ENCODE data around the gene SLC27A2. TPM values are rescaled to one million over a fixed set of nuclear protein-coding genes. Genes with fewer than 3 reads are reported as not detected.
"Not testable (repeated sequence)": the region's sequence is repeated elsewhere in the genome, so short reads cannot be mapped to it uniquely, and the experiment has no call there.

SLC27A2 gene
- polyA plus RNA-seq, 4 donors = 50.5 to 68.0 (median 55.1) TPM

- not testable (repeated sequence) for DNase-seq (ENCODE audit: low read depth in 4 of 4, low spot score in 3 of 4)
These were observed 6.8 kb downstream of the SLC27A2 start for GRCh38 chr15:50188793-50189192.

GRCh38 chr15:50189633-50190032 is 7.6 kb downstream of the SLC27A2 start:
- no peak for DNase-seq (ENCODE audit: low read depth in 4 of 4, low spot score in 3 of 4)

GRCh38 chr15:50190166-50190570 is 8.2 kb downstream of the SLC27A2 start:
- DNase-seq (ENCODE audit: low read depth in 4 of 4, low spot score in 3 of 4) = no peak

GRCh38 chr15:50190723-50191122 is 8.7 kb downstream of the SLC27A2 start:
- DNase-seq (ENCODE audit: low read depth in 4 of 4, low spot score in 3 of 4) = no peak

- no peak for DNase-seq (ENCODE audit: low read depth in 4 of 4, low spot score in 3 of 4)
These were observed 10.2 kb downstream of the SLC27A2 start for GRCh38 chr15:50192164-50192563.

- no peak for DNase-seq (ENCODE audit: low read depth in 4 of 4, low spot score in 3 of 4)
These were observed 11.1 kb downstream of the SLC27A2 start for GRCh38 chr15:50192926-50193620.

GRCh38 chr15:50202003-50202402 is 20.0 kb downstream of the SLC27A2 start:
- DNase-seq (ENCODE audit: low read depth in 4 of 4, low spot score in 3 of 4) = no peak

- DNase-seq (ENCODE audit: low read depth in 4 of 4, low spot score in 3 of 4) = no peak
These were observed 24.0 kb downstream of the SLC27A2 start for GRCh38 chr15:50206020-50206419.

GRCh38 chr15:50209809-50210208 is 27.8 kb downstream of the SLC27A2 start:
- no peak for DNase-seq (ENCODE audit: low read depth in 4 of 4, low spot score in 3 of 4)

GRCh38 chr15:50210462-50211157 is 28.6 kb downstream of the SLC27A2 start:
- DNase-seq (ENCODE audit: low read depth in 4 of 4, low spot score in 3 of 4) = no peak

GRCh38 chr15:50218291-50218690 is 36.3 kb downstream of the SLC27A2 start:
- DNase-seq (ENCODE audit: low read depth in 4 of 4, low spot score in 3 of 4) = no peak

GRCh38 chr15:50218691-50219090 is 36.7 kb downstream of the SLC27A2 start:
- DNase-seq (ENCODE audit: low read depth in 4 of 4, low spot score in 3 of 4) = no peak

GRCh38 chr15:50219820-50220219 is 37.8 kb downstream of the SLC27A2 start:
- DNase-seq (ENCODE audit: low read depth in 4 of 4, low spot score in 3 of 4) = no peak

- no peak for DNase-seq (ENCODE audit: low read depth in 4 of 4, low spot score in 3 of 4)
These were observed 40.2 kb downstream of the SLC27A2 start for GRCh38 chr15:50222181-50222580.

- no peak for DNase-seq (ENCODE audit: low read depth in 4 of 4, low spot score in 3 of 4)
These were observed 42.6 kb downstream of the SLC27A2 start for GRCh38 chr15:50224606-50225005.

- DNase-seq (ENCODE audit: low read depth in 4 of 4, low spot score in 3 of 4) = no peak
These were observed 43.1 kb downstream of the SLC27A2 start for GRCh38 chr15:50225057-50225456.

GRCh38 chr15:50225938-50226337 is 43.9 kb downstream of the SLC27A2 start:
- DNase-seq (ENCODE audit: low read depth in 4 of 4, low spot score in 3 of 4) = no peak

- DNase-seq (ENCODE audit: low read depth in 4 of 4, low spot score in 3 of 4) = no peak
These were observed 45.1 kb downstream of the SLC27A2 start for GRCh38 chr15:50227076-50227475.

- DNase-seq (ENCODE audit: low read depth in 4 of 4, low spot score in 3 of 4) = no peak
These were observed 46.9 kb downstream of the SLC27A2 start for GRCh38 chr15:50228866-50229265.

- no peak for DNase-seq (ENCODE audit: low read depth in 4 of 4, low spot score in 3 of 4)
These were observed 47.3 kb downstream of the SLC27A2 start for GRCh38 chr15:50229336-50229735.

- no peak for DNase-seq (ENCODE audit: low read depth in 4 of 4, low spot score in 3 of 4)
These were observed 49.8 kb downstream of the SLC27A2 start for GRCh38 chr15:50231761-50232160.

- DNase-seq (ENCODE audit: low read depth in 4 of 4, low spot score in 3 of 4) = no peak
These were observed 50.8 kb downstream of the SLC27A2 start for GRCh38 chr15:50232791-50233190.
